ENCODE results near the gene ACVR1. TPM values are rescaled to one million over a fixed set of nuclear protein-coding genes. Genes with fewer than 3 reads are reported as not detected.
A peak's percentile ranks its signal among the peaks of the same experiment; 100 is the strongest.
"Not testable (repeated sequence)": the region's sequence is repeated elsewhere in the genome, so short reads cannot be mapped to it uniquely, and the experiment has no call there.

The ACVR1 gene
- total and polyA plus RNA-seq, 4 donors = 21.1 to 24.8 (median 23.2) TPM

DNA sequence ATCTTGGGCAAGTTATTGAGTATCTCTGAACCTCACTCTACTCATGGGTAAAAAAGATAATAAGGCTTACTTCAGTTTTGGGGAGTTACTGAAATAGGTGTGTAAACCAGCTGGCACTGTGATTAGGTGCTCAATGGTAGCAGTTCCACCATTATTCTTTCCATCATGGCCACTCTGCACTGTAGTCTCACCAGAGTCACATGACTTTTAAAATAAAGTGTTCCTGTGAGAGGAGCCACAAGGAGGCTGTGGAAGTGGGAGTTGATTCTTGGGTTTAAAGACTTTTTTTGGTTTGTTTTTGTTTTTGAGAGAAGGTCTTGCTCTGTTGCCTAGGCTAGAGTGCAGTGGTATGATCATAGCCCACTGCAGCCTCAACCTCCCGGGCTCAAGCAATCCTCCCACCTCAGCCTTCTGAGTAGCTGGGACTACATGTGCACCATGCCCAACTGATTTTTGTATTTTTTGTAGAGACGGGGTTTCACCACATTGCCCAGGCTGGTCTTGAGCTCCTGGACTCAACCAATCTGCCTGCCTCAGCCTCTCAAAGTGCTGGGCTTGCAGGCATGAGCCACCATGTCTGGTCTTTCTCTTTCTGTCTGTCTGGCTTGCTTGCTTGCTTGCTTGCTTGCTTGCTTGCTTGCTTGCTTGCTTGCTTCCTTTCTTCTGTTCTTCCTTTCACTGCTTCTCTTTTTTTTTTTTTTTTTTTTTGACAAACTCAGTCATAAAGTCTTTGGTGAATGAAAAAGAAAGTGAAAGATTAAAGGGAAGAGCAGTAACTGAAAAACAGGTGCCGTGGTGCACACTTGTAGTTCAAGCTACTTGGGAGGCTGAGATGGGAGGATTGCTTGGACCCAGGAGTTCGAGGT lies 21.2 kb upstream of the ACVR1 start:
- Histone ChIP-seq H3K4me3 (ENCODE audit: low read depth, low read length) (no peak overlapping the region), H3K27me3 (ENCODE audit: control insufficient read depth, insufficient read depth, low read length) (no peaks in the 10 kb centered on the region), H3K27ac (ENCODE audit: low read depth, low read length) (no peak overlapping the region), H3K9me3 (ENCODE audit: control insufficient read depth, insufficient read depth, low read length) (no peaks in the 10 kb centered on the region), H3K4me1 (ENCODE audit: control insufficient read depth, insufficient read depth, low read length) (no peaks in the 10 kb centered on the region), H3K36me3 (ENCODE audit: control insufficient read depth, insufficient read depth, low read length) (no peaks in the 10 kb centered on the region)
- DNase-seq (ENCODE audit: low read depth in 4 of 6, low spot score in 6 of 6) = no peak
- 92% methylated on average over 4 of the region's 4 CpGs for WGBS (ENCODE audit: insufficient coverage)

DNA sequence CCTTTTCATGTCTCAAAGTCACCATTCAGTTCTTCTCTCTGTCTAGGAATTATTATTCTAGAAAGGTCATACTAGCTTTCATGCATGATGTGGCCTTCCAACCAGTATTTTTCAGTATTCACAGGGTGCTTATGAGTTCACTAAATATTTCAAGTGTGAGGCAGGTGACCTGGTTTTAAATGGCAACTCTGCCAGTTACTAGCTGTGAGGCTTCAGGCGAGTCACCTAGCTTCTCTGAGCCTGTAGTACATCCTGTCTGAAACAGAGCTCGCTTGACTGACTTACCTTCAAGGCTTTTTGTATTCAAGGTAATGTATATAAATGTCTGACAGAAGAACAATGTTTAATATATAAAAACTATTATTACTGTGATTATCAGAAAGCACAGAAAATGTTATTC lies 19.4 kb upstream of the ACVR1 start:
- H3K36me3 ChIP-seq (ENCODE audit: control insufficient read depth, insufficient read depth, low read length) = no peaks in the 10 kb centered on the region
- no peaks in the 10 kb centered on the region for H3K9me3 ChIP-seq (ENCODE audit: control insufficient read depth, insufficient read depth, low read length)
- no peaks in the 10 kb centered on the region for H3K27me3 ChIP-seq (ENCODE audit: control insufficient read depth, insufficient read depth, low read length)
- no peak overlapping the region for H3K4me3 ChIP-seq (ENCODE audit: low read depth, low read length)
- no CpG with 5 or more reads among the region's 2 CpGs for WGBS (ENCODE audit: insufficient coverage)
- no peak for DNase-seq (ENCODE audit: low read depth in 4 of 6, low spot score in 6 of 6)
- H3K4me1 ChIP-seq (ENCODE audit: control insufficient read depth, insufficient read depth, low read length) = no peaks in the 10 kb centered on the region
- no peak overlapping the region for H3K27ac ChIP-seq (ENCODE audit: low read depth, low read length)

DNA sequence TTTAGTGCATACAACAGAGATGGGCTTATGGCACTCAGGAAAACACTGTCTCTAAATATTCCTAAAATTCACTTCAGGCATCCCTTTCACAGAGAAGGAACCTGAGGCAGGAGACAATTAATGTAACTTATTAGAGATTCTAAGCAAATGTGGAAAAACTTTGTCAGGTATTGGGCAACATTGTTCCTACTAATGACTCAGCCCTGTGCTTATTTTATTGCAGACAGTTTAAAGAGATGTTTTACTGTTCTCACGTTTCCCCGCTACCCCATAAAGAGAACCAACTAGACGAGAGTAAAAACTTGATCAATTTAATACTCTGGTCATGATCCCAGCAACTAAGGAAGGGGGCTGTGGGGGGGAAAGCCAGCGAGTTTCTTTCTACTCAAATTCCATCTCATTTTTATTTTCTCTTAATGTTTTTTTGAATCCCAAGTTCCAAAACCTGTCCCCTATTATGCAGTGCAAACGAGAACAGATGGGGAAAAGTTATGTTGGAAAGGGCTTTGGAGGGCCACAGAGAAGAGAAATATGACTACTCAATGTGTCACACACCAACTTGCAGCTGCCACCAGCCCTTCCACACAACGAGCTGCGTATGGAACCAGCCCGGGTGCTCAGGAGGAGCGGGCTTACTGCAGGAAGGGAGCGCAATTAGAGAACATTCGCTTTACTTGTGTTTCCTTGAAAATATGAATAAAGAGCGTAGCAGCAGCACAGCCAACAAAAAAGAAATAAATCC lies 18.7 kb upstream of the ACVR1 start:
- 83% methylated on average over 1 of the region's 12 CpGs for WGBS (ENCODE audit: insufficient coverage)
- H3K9me3 ChIP-seq (ENCODE audit: control insufficient read depth, insufficient read depth, low read length) = no peaks in the 10 kb centered on the region
- no peak overlapping the region for H3K4me3 ChIP-seq (ENCODE audit: low read depth, low read length)
- no peaks in the 10 kb centered on the region for H3K27me3 ChIP-seq (ENCODE audit: control insufficient read depth, insufficient read depth, low read length)
- H3K4me1 ChIP-seq (ENCODE audit: control insufficient read depth, insufficient read depth, low read length) = no peaks in the 10 kb centered on the region
- no peak overlapping the region for H3K27ac ChIP-seq (ENCODE audit: low read depth, low read length)
- DNase-seq (ENCODE audit: low read depth in 4 of 6, low spot score in 6 of 6) = peak in 1 of 6 donors; percentile 86
- no peaks in the 10 kb centered on the region for H3K36me3 ChIP-seq (ENCODE audit: control insufficient read depth, insufficient read depth, low read length)

DNA sequence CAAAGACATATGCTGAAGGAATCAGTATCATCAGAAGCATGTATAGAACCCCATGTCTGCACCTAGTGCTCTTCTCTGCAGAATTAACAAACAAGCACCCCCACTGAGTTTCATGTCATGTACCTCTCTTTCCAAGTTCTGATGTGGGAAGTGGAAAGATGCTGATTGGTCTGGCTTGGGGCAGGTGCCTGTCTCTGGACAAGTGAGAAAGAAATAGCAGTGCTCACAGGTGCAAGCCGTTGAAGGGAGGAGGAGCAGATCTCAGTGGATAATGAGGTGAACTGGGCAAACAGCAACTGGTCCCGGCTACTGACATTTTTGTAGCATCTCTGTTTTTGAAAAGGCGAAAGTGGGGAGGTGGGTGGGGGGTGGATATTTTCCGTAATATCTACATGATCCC lies 17.5 kb upstream of the ACVR1 start:
- no peaks in the 10 kb centered on the region for H3K4me1 ChIP-seq (ENCODE audit: control insufficient read depth, insufficient read depth, low read length)
- no peaks in the 10 kb centered on the region for H3K9me3 ChIP-seq (ENCODE audit: control insufficient read depth, insufficient read depth, low read length)
- 89% methylated on average over 4 of the region's 4 CpGs for WGBS (ENCODE audit: insufficient coverage)

DNA sequence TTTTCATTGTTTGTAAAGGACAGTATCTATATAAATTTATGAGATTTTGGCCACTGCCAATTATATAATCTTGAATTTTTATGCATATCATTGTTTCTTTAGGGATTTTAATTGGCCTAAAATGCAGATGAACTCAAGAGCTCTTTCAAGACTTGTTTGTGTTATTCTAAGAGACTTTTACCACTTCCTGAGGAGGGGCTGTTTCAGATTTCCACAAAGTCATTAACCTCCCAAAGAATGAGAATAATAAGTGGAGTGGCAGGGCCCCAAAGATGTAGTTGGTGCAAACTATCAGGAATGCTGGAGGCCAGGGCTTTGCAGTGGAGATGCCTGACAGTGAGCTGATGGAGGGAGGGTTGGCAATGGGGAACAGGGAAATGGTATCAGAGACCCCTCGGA lies 15.5 kb upstream of the ACVR1 start:
- Histone ChIP-seq H3K4me1 (ENCODE audit: control insufficient read depth, insufficient read depth, low read length) (no peaks in the 10 kb centered on the region), H3K27me3 (ENCODE audit: control insufficient read depth, insufficient read depth, low read length) (no peaks in the 10 kb centered on the region), H3K9me3 (ENCODE audit: control insufficient read depth, insufficient read depth, low read length) (no peaks in the 10 kb centered on the region), H3K27ac (ENCODE audit: low read depth, low read length) (no peak overlapping the region), H3K36me3 (ENCODE audit: control insufficient read depth, insufficient read depth, low read length) (no peaks in the 10 kb centered on the region), H3K4me3 (ENCODE audit: low read depth, low read length) (no peak overlapping the region)
- DNase-seq (ENCODE audit: low read depth in 4 of 6, low spot score in 6 of 6) = no peak
- no CpG with 5 or more reads among the region's 1 CpG for WGBS (ENCODE audit: insufficient coverage)

More for the DNA sequence above, 17.5 kb upstream of the ACVR1 start:
- Histone ChIP-seq H3K27me3 (ENCODE audit: control insufficient read depth, insufficient read depth, low read length) (no peaks in the 10 kb centered on the region), H3K36me3 (ENCODE audit: control insufficient read depth, insufficient read depth, low read length) (no peaks in the 10 kb centered on the region), H3K27ac (ENCODE audit: low read depth, low read length) (no peak overlapping the region), H3K4me3 (ENCODE audit: low read depth, low read length) (no peak overlapping the region)
- no peak for DNase-seq (ENCODE audit: low read depth in 4 of 6, low spot score in 6 of 6)

DNA sequence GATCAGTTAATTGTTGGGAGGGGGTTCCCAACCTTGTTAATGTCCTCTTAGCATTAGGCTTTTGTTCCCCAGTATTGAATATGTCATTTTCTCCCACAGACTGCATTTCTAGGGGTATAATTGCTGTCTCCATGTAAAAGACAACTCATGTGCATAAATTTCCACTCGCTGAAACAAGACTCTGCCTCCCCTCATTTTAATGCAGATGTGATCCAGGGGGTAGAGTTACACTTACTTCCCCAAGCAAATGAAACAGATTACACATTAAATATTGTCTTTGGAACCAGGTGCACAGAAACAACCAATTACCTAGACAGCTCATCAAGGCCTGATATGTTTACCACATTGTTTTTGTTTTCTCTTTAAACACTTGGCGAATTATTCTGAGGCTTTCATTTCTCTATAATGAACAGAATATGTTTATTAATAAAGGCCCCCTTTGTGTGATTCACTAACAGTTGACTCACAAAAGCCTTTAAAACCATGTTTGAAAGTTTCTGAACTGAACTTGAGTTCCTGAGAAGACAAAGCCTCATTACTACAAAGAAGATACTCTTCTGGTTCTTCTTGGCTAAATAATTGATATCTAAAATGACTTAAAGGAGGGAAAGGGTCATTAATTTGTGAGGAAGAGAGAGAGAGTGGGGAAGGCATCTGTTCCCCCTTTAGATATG lies 15.0 kb upstream of the ACVR1 start:
- peak in 1 of 6 donors; percentile 29 for DNase-seq (ENCODE audit: low read depth in 4 of 6, low spot score in 6 of 6)
- no CpG with 5 or more reads among the region's 2 CpGs for WGBS (ENCODE audit: insufficient coverage)
- Histone ChIP-seq H3K27me3 (ENCODE audit: control insufficient read depth, insufficient read depth, low read length) (no peaks in the 10 kb centered on the region), H3K27ac (ENCODE audit: low read depth, low read length) (no peak overlapping the region), H3K36me3 (ENCODE audit: control insufficient read depth, insufficient read depth, low read length) (no peaks in the 10 kb centered on the region), H3K4me3 (ENCODE audit: low read depth, low read length) (no peak overlapping the region), H3K4me1 (ENCODE audit: control insufficient read depth, insufficient read depth, low read length) (no peaks in the 10 kb centered on the region), H3K9me3 (ENCODE audit: control insufficient read depth, insufficient read depth, low read length) (no peaks in the 10 kb centered on the region)

DNA sequence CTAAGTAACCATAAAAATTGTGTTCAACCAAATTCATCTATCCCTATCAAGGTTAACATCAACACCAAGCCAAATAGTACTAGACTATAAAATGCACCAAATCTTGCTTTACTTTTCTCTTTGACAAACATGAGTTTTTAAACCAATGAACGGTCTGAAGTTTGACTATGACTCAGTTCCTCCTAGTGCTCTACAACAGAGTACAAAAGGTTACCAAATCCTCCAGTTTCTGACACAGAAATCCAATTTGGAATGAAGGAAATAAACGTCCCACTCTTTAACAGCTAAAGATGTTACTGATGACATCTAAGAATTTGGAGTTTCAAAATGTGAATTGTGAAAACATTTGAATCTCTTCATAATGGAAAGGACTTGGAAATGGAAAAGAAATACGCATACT lies 11.8 kb upstream of the ACVR1 start:
- no peaks in the 10 kb centered on the region for H3K36me3 ChIP-seq (ENCODE audit: control insufficient read depth, insufficient read depth, low read length)
- no peaks in the 10 kb centered on the region for H3K9me3 ChIP-seq (ENCODE audit: control insufficient read depth, insufficient read depth, low read length)
- H3K4me3 ChIP-seq (ENCODE audit: low read depth, low read length) = no peak overlapping the region
- H3K27me3 ChIP-seq (ENCODE audit: control insufficient read depth, insufficient read depth, low read length) = no peaks in the 10 kb centered on the region
- no peaks in the 10 kb centered on the region for H3K4me1 ChIP-seq (ENCODE audit: control insufficient read depth, insufficient read depth, low read length)
- no peak overlapping the region for H3K27ac ChIP-seq (ENCODE audit: low read depth, low read length)
- 100% methylated on average over 2 of the region's 3 CpGs for WGBS (ENCODE audit: insufficient coverage)
- DNase-seq (ENCODE audit: low read depth in 4 of 6, low spot score in 6 of 6) = no peak

DNA sequence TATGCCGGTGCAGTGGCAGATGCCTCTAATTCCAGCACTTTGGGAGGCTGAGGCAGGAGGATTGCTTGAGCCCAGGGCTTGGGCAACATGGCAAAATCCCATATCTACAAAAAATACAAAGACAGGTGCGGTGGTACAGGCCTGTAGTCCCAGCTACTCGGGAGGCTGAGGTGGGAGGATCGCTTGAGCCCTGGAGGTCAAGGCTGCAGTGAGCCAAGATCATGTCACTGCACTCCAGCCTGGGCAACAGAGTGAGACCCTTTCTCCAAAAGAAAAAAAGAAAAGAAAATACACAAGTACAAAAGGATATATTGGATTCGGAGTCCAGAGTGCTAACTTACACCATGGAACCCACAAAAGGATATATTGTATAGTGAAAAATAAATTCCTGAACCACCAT lies 8.4 kb upstream of the ACVR1 start:
- DNase-seq (ENCODE audit: low read depth in 4 of 6, low spot score in 6 of 6); H3K4me3 ChIP-seq (ENCODE audit: low read depth, low read length); H3K4me1 ChIP-seq (ENCODE audit: control insufficient read depth, insufficient read depth, low read length); H3K27ac ChIP-seq (ENCODE audit: low read depth, low read length); H3K36me3 ChIP-seq (ENCODE audit: control insufficient read depth, insufficient read depth, low read length); H3K27me3 ChIP-seq (ENCODE audit: control insufficient read depth, insufficient read depth, low read length); H3K9me3 ChIP-seq (ENCODE audit: control insufficient read depth, insufficient read depth, low read length): not testable (repeated sequence)
- WGBS (ENCODE audit: insufficient coverage) = 88% methylated on average over 1 of the region's 5 CpGs

DNA sequence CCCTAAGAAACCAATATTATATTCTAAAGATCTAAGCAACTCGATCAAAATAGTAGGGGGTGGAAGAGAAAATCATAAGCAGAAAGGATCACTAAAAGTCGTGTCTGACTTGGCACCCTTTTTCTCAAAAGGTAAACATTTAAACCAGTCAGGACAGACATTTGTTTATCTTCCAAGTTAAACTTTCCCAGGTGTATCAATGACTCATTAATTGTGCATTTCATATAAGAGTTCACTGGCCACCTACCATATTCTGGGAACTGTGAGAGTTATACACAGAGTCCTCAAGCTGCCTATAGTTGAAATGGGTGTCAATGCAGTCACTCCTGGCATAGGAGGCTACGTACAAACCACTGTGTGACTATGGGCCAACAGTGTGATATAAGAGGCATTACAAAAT lies 4.8 kb upstream of the ACVR1 start:
- Histone ChIP-seq H3K36me3 (ENCODE audit: control insufficient read depth, insufficient read depth, low read length) (no peaks in the 10 kb centered on the region), H3K4me1 (ENCODE audit: control insufficient read depth, insufficient read depth, low read length) (no peaks in the 10 kb centered on the region), H3K9me3 (ENCODE audit: control insufficient read depth, insufficient read depth, low read length) (no peaks in the 10 kb centered on the region), H3K27me3 (ENCODE audit: control insufficient read depth, insufficient read depth, low read length) (no peaks in the 10 kb centered on the region), H3K4me3 (ENCODE audit: low read depth, low read length) (no peak overlapping the region), H3K27ac (ENCODE audit: low read depth, low read length) (no peak overlapping the region)
- no CpG with 5 or more reads among the region's 3 CpGs for WGBS (ENCODE audit: insufficient coverage)
- no peak for DNase-seq (ENCODE audit: low read depth in 4 of 6, low spot score in 6 of 6)
